ENCODE results near the gene LIPC. TPM values are rescaled to one million over a fixed set of nuclear protein-coding genes. Genes with fewer than 3 reads are reported as not detected.

Gene LIPC
- total RNA-seq, 2 donors from 2014 or later, result 2.9 to 13.8 TPM

- no peak for DNase-seq
- H3K27ac ChIP-seq, result no peak overlapping the region
- H3K36me3 ChIP-seq, result no peaks in the 10 kb centered on the region
- H3K27me3 ChIP-seq, result no peaks in the 10 kb centered on the region
- no peak overlapping the region for H3K9ac ChIP-seq (ENCODE audit: low read depth in 2 of 2, low read length in 2 of 2)
- H3K4me1 ChIP-seq, result no peaks in the 10 kb centered on the region
- intact Hi-C loops (cut with DNase I), result no loop called here
- no peak overlapping the region for H3K4me3 ChIP-seq
- no peak for TF ChIP-seq CTCF (IDR thresholded peaks at IDR 0.05)
- H3K9me3 ChIP-seq, result no peaks in the 10 kb centered on the region
Measured at GRCh38 chr15:58521293-58521991, 89.7 kb downstream of the LIPC start.

GRCh38 chr15:58522391-58522790 is 90.6 kb downstream of the LIPC start:
- no peak overlapping the region for H3K9ac ChIP-seq (ENCODE audit: low read depth in 2 of 2, low read length in 2 of 2)
- H3K4me1 ChIP-seq, result no peaks in the 10 kb centered on the region
- H3K27me3 ChIP-seq, result no peaks in the 10 kb centered on the region
- DNase-seq, result no peak
- H3K36me3 ChIP-seq, result no peaks in the 10 kb centered on the region
- H3K9me3 ChIP-seq, result no peaks in the 10 kb centered on the region
- no peak for TF ChIP-seq CTCF (IDR thresholded peaks at IDR 0.05)
- H3K27ac ChIP-seq, result no peak overlapping the region
- H3K4me3 ChIP-seq, result no peak overlapping the region
- intact Hi-C loops (cut with DNase I), result no loop called here

- H3K36me3 ChIP-seq, result no peaks in the 10 kb centered on the region
- H3K4me3 ChIP-seq, result no peak overlapping the region
- no peaks in the 10 kb centered on the region for H3K4me1 ChIP-seq
- H3K9ac ChIP-seq (ENCODE audit: low read depth in 2 of 2, low read length in 2 of 2), result no peak overlapping the region
- H3K9me3 ChIP-seq, result no peaks in the 10 kb centered on the region
- no peak for DNase-seq
- no peaks in the 10 kb centered on the region for H3K27me3 ChIP-seq
- intact Hi-C loops (cut with DNase I), result no loop called here
- H3K27ac ChIP-seq, result no peak overlapping the region
- TF ChIP-seq CTCF (IDR thresholded peaks at IDR 0.05), result no peak
Measured at GRCh38 chr15:58522865-58523264, 91.1 kb downstream of the LIPC start.

- Histone ChIP-seq H3K36me3 (no peaks in the 10 kb centered on the region), H3K9me3 (no peaks in the 10 kb centered on the region), H3K9ac (ENCODE audit: low read depth in 2 of 2, low read length in 2 of 2) (no peak overlapping the region), H3K4me1 (no peaks in the 10 kb centered on the region), H3K27me3 (no peaks in the 10 kb centered on the region), H3K4me3 (no peak overlapping the region), H3K27ac (no peak overlapping the region)
- DNase-seq, result no peak
- no peak for TF ChIP-seq CTCF (IDR thresholded peaks at IDR 0.05)
- intact Hi-C loops (cut with DNase I), result no loop called here
Measured at GRCh38 chr15:58523634-58524033, 91.8 kb downstream of the LIPC start.

GRCh38 chr15:58524247-58524646 is 92.5 kb downstream of the LIPC start:
- Histone ChIP-seq H3K9me3 (no peaks in the 10 kb centered on the region), H3K27me3 (no peaks in the 10 kb centered on the region), H3K4me3 (no peak overlapping the region), H3K36me3 (no peaks in the 10 kb centered on the region), H3K9ac (ENCODE audit: low read depth in 2 of 2, low read length in 2 of 2) (no peak overlapping the region), H3K4me1 (no peaks in the 10 kb centered on the region), H3K27ac (no peak overlapping the region)
- no peak for DNase-seq
- TF ChIP-seq CTCF (IDR thresholded peaks at IDR 0.05), result no peak
- intact Hi-C loops (cut with DNase I), result no loop called here
